Measurements from ENCODE around the gene SERPINA9.

Gene SERPINA9

DNA sequence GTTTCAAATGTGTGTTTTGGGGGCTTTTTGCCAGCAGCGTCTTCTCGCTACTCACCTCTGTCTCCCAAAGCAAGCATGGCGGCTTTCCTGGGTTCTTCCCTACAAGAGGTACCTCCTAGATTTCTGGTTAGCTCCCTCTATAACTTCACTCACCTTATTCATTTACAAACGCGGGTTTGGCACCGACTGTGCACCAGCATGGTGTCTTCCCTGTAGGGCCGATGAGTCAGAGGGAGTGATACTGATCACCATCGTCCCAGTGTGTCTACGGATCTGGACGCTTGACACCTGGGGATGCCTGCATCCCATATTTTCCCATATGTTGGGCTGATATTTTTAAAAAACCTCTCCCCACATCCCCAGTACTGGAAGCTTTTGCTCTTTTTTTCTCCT, 41.2 kb upstream of the SERPINA9 start:
- H3K79me2 ChIP-seq (ENCODE audit: insufficient read depth, low read length) = no peaks in the 10 kb centered on the region
- no peaks in the 10 kb centered on the region for H3K36me3 ChIP-seq (ENCODE audit: low read length)
- no peak for TF ChIP-seq EZH2phosphoT487 (conservative IDR thresholded peaks at IDR 0.05; ENCODE audit: low read length)
- TF ChIP-seq, protein P1, sequence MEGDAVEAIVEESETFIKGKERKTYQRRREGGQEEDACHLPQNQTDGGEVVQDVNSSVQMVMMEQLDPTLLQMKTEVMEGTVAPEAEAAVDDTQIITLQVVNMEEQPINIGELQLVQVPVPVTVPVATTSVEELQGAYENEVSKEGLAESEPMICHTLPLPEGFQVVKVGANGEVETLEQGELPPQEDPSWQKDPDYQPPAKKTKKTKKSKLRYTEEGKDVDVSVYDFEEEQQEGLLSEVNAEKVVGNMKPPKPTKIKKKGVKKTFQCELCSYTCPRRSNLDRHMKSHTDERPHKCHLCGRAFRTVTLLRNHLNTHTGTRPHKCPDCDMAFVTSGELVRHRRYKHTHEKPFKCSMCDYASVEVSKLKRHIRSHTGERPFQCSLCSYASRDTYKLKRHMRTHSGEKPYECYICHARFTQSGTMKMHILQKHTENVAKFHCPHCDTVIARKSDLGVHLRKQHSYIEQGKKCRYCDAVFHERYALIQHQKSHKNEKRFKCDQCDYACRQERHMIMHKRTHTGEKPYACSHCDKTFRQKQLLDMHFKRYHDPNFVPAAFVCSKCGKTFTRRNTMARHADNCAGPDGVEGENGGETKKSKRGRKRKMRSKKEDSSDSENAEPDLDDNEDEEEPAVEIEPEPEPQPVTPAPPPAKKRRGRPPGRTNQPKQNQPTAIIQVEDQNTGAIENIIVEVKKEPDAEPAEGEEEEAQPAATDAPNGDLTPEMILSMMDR (IDR thresholded peaks at IDR 0.05; ENCODE audit: insufficient read depth, low read length, poor library complexity, severe bottlenecking) = no peak
- H3K4me2 ChIP-seq (ENCODE audit: low read depth, low read length, poor library complexity, severe bottlenecking) = no peak overlapping the region
- no peak overlapping the region for H3K9ac ChIP-seq (ENCODE audit: low read length)
- H3K9me2 ChIP-seq (replicated peaks; ENCODE audit: insufficient read depth, low read length) = no peaks in the 10 kb centered on the region
- no peaks in the 10 kb centered on the region for H4K20me1 ChIP-seq (ENCODE audit: low read depth, low read length)
- H2AFZ ChIP-seq (ENCODE audit: low read depth, low read length, severe bottlenecking) = no peak overlapping the region
- H3K9me3 ChIP-seq (ENCODE audit: insufficient read depth, low read length) = peaks cover 5% of the 10 kb centered on the region; the same call in 1 of the 2 replicates
- H3K27me3 ChIP-seq (ENCODE audit: low read length) = no peaks in the 10 kb centered on the region
- no peak overlapping the region for H3K27ac ChIP-seq (ENCODE audit: low read depth, low read length)
- no peaks in the 10 kb centered on the region for H3F3A ChIP-seq (ENCODE audit: insufficient read depth)
- no peak overlapping the region for H3K4me3 ChIP-seq (ENCODE audit: insufficient read depth, low read length, poor library complexity, severe bottlenecking)

DNA sequence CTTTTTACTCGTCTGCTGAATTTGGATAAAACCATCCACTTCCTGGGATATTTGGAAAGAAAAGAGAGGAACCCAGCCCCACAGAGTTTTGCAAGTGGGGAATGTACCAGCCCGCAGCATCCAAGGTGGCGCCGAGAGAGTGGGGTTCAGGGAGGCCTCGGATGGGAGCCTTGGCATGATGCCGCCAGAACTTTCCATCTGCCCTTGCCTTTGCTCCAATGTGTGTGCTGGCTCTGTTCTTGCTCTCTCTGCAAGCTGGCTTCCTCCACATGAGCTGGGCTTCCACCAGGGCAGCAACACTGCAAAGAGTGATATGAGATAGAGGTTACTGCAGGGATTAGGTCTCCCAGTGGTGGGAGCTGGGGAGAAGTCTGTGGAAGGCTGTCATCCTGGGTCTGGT, 39.9 kb upstream of the SERPINA9 start:
- H3K9me3 ChIP-seq (ENCODE audit: insufficient read depth, low read length) = peaks cover 5% of the 10 kb centered on the region; the same call in 1 of the 2 replicates
- no peak overlapping the region for H3K4me2 ChIP-seq (ENCODE audit: low read depth, low read length, poor library complexity, severe bottlenecking)
- H3K4me3 ChIP-seq (ENCODE audit: insufficient read depth, low read length, poor library complexity, severe bottlenecking) = no peak overlapping the region
- no peak overlapping the region for H3K27ac ChIP-seq (ENCODE audit: low read depth, low read length)
- no peak for TF ChIP-seq EZH2phosphoT487 (conservative IDR thresholded peaks at IDR 0.05; ENCODE audit: low read length)
- TF ChIP-seq, protein P1 (IDR thresholded peaks at IDR 0.05; ENCODE audit: insufficient read depth, low read length, poor library complexity, severe bottlenecking) = no peak
- H2AFZ ChIP-seq (ENCODE audit: low read depth, low read length, severe bottlenecking) = no peak overlapping the region
- no peak overlapping the region for H3K9ac ChIP-seq (ENCODE audit: low read length)
- H3K79me2 ChIP-seq (ENCODE audit: insufficient read depth, low read length) = no peaks in the 10 kb centered on the region
- H3K9me2 ChIP-seq (replicated peaks; ENCODE audit: insufficient read depth, low read length) = no peaks in the 10 kb centered on the region
- no peaks in the 10 kb centered on the region for H3K27me3 ChIP-seq (ENCODE audit: low read length)
- H4K20me1 ChIP-seq (ENCODE audit: low read depth, low read length) = no peaks in the 10 kb centered on the region
- H3K36me3 ChIP-seq (ENCODE audit: low read length) = no peaks in the 10 kb centered on the region
- no peaks in the 10 kb centered on the region for H3F3A ChIP-seq (ENCODE audit: insufficient read depth)

DNA sequence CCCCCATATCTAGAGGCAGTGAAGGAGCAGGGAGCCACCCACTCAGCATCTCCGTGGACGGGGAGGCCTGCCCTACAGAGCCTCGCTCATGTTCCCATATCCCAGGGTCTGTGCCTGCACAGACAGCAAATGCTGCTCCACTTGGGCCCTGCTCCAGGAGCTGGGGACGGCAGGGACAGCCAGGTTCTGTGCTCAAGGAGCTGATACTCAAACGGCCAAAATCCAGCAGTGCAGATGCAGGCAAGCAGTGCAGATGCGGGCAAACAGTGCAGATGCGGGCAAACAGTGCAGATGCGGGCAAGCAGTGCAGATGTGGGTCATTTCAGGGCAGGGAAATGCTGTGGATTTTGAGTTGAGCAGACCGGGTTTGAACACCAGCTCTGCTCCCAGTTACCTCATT, 39.4 kb upstream of the SERPINA9 start:
- Histone ChIP-seq H3K4me3 (ENCODE audit: insufficient read depth, low read length, poor library complexity, severe bottlenecking) (no peak overlapping the region), H3K9me3 (ENCODE audit: insufficient read depth, low read length) (peaks cover 5% of the 10 kb centered on the region; the same call in 1 of the 2 replicates), H2AFZ (ENCODE audit: low read depth, low read length, severe bottlenecking) (no peak overlapping the region), H3K4me2 (ENCODE audit: low read depth, low read length, poor library complexity, severe bottlenecking) (no peak overlapping the region), H3F3A (ENCODE audit: insufficient read depth) (no peaks in the 10 kb centered on the region), H3K36me3 (ENCODE audit: low read length) (no peaks in the 10 kb centered on the region), H4K20me1 (ENCODE audit: low read depth, low read length) (no peaks in the 10 kb centered on the region), H3K27me3 (ENCODE audit: low read length) (no peaks in the 10 kb centered on the region), H3K27ac (ENCODE audit: low read depth, low read length) (no peak overlapping the region), H3K9ac (ENCODE audit: low read length) (no peak overlapping the region), H3K9me2 (replicated peaks; ENCODE audit: insufficient read depth, low read length) (no peaks in the 10 kb centered on the region), H3K79me2 (ENCODE audit: insufficient read depth, low read length) (no peaks in the 10 kb centered on the region)
- TF ChIP-seq, protein P1 (IDR thresholded peaks at IDR 0.05; ENCODE audit: insufficient read depth, low read length, poor library complexity, severe bottlenecking) = no peak
- no peak for TF ChIP-seq EZH2phosphoT487 (conservative IDR thresholded peaks at IDR 0.05; ENCODE audit: low read length)

All from SU-DHL-6 (cell line).